Esophagus mucosa (tissue), 1 donor: Measurements from ENCODE around the gene IGSF9. TPM values are rescaled to one million over a fixed set of nuclear protein-coding genes. Genes with fewer than 3 reads are reported as not detected.

Experiments used
- ATAC-seq: fragments of 200-7000 bp; cut with Tn5 transposase; one replicate; pipeline ENCODE4 v1.9.1; 2020
- total RNA-seq: library from RNA; stranded (reverse); gene quantifications from one replicate; pipeline ENCODE4 v1.2.4, GENCODE V29; 2023
- donor health status: DM: yes; HTN: yes; CAD: no.

IGSF9 gene
- total RNA-seq, 1 donor from 2014 or later, result 13.0 TPM

- ATAC-seq, result no peak
Observed at GRCh38 chr1:159895836-159896545, 49.4 kb downstream of the IGSF9 start.

- ATAC-seq, result no peak
Observed at GRCh38 chr1:159895286-159895685, 50.1 kb downstream of the IGSF9 start.

GRCh38 chr1:159892944-159893343 lies 52.5 kb downstream of the IGSF9 start:
- ATAC-seq, result no peak

GRCh38 chr1:159891275-159892157 lies 53.9 kb downstream of the IGSF9 start:
- ATAC-seq, result peak; percentile 95

- no peak for ATAC-seq
Observed at GRCh38 chr1:159890390-159890789, 55.0 kb downstream of the IGSF9 start.

- peak; percentile 80 for ATAC-seq
Observed at GRCh38 chr1:159889821-159890252, 55.6 kb downstream of the IGSF9 start.

GRCh38 chr1:159889202-159889601 lies 56.2 kb downstream of the IGSF9 start:
- ATAC-seq, result no peak

GRCh38 chr1:159884296-159884695 lies 61.1 kb downstream of the IGSF9 start:
- no peak for ATAC-seq

GRCh38 chr1:159883134-159883533 lies 62.3 kb downstream of the IGSF9 start:
- ATAC-seq, result no peak

GRCh38 chr1:159882527-159882862 lies 62.9 kb downstream of the IGSF9 start:
- peak; percentile 81 for ATAC-seq

GRCh38 chr1:159881622-159882526 lies 63.5 kb downstream of the IGSF9 start:
- peak; percentile 97 for ATAC-seq

GRCh38 chr1:159880430-159880829 lies 65.0 kb downstream of the IGSF9 start:
- ATAC-seq, result no peak

GRCh38 chr1:159879977-159880376 lies 65.4 kb downstream of the IGSF9 start:
- ATAC-seq, result no peak

GRCh38 chr1:159879136-159879535 lies 66.3 kb downstream of the IGSF9 start:
- no peak for ATAC-seq

- ATAC-seq, result no peak
Observed at GRCh38 chr1:159877695-159878444, 67.5 kb downstream of the IGSF9 start.

Other genes starting within 250 kb of the IGSF9 start
- gene CRP, start 231.0 kb downstream of the IGSF9 start, total RNA-seq, result not detected
- gene DUSP23, start 164.7 kb downstream of the IGSF9 start, total RNA-seq, result 62.4 TPM
- not detected for gene FCRL6, start 143.3 kb downstream of the IGSF9 start, total RNA-seq
- gene SLAMF8, start 118.7 kb downstream of the IGSF9 start, total RNA-seq, result 0.80 TPM
- gene VSIG8, start 83.0 kb downstream of the IGSF9 start, total RNA-seq, result 1.2 TPM
- 1.5 TPM for gene CFAP45, start 45.4 kb downstream of the IGSF9 start, total RNA-seq
- 406 TPM for gene TAGLN2, start 20.1 kb downstream of the IGSF9 start, total RNA-seq
- gene SLAMF9, start 8.6 kb upstream of the IGSF9 start, total RNA-seq, result 0.28 TPM
- 3.3 TPM for gene PIGM, start 86.4 kb upstream of the IGSF9 start, total RNA-seq
- not detected for gene KCNJ10, start 124.5 kb upstream of the IGSF9 start, total RNA-seq
- gene KCNJ9, start 135.9 kb upstream of the IGSF9 start, total RNA-seq, result not detected
- gene IGSF8, start 153.0 kb upstream of the IGSF9 start, total RNA-seq, result 13.7 TPM
- 0.80 TPM for gene ATP1A2, start 170.1 kb upstream of the IGSF9 start, total RNA-seq
- not detected for gene ATP1A4, start 206.0 kb upstream of the IGSF9 start, total RNA-seq
- 0.28 TPM for gene CASQ1, start 245.0 kb upstream of the IGSF9 start, total RNA-seq